SKM-1 treated with dmso at 0.1 percent for 144 hours (cell line): ENCODE results near the gene ASB2.

Experiments used
- DNase-seq: peaks from one replicate; lab custom pipeline; 2025; ENCODE audit not compliant: unreplicated experiment; lab: John Stamatoyannopoulos, UW

The ASB2 gene

GRCh38 chr14:94001501-94002396 lies 25.4 kb upstream of the ASB2 start:
- peak; percentile 14 for DNase-seq

GRCh38 chr14:94001016-94001415 lies 24.6 kb upstream of the ASB2 start:
- no peak for DNase-seq

GRCh38 chr14:94000267-94000666 lies 23.9 kb upstream of the ASB2 start:
- no peak for DNase-seq

GRCh38 chr14:93999573-93999972 lies 23.2 kb upstream of the ASB2 start:
- no peak for DNase-seq

GRCh38 chr14:93998871-93999403 lies 22.6 kb upstream of the ASB2 start:
- DNase-seq = no peak

- DNase-seq = no peak
Observed at GRCh38 chr14:93997916-93998870, 21.8 kb upstream of the ASB2 start.

GRCh38 chr14:93997082-93997481 lies 20.7 kb upstream of the ASB2 start, which contains the start of gene CCDC197:
TSS of gene CCDC197 (plus strand) at chr14:93997301. CDS start at chr14:93998132, 831 bp downstream.
- DNase-seq = no peak

GRCh38 chr14:93996130-93996695 lies 19.8 kb upstream of the ASB2 start:
- DNase-seq = no peak

GRCh38 chr14:93994919-93995682 lies 18.7 kb upstream of the ASB2 start:
- DNase-seq = no peak

GRCh38 chr14:93993382-93993781 lies 17.0 kb upstream of the ASB2 start:
- DNase-seq = no peak

- no peak for DNase-seq
Observed at GRCh38 chr14:93991649-93992048, 15.3 kb upstream of the ASB2 start.

- DNase-seq = no peak
Observed at GRCh38 chr14:93991212-93991611, 14.8 kb upstream of the ASB2 start.

GRCh38 chr14:93989939-93990338 lies 13.6 kb upstream of the ASB2 start:
- no peak for DNase-seq

- DNase-seq = no peak
Observed at GRCh38 chr14:93987815-93988476, 11.6 kb upstream of the ASB2 start.

GRCh38 chr14:93987376-93987775 lies 11.0 kb upstream of the ASB2 start:
- no peak for DNase-seq

GRCh38 chr14:93986955-93987354 lies 10.6 kb upstream of the ASB2 start:
- DNase-seq = no peak

- DNase-seq = no peak
Observed at GRCh38 chr14:93984987-93985410, 8.6 kb upstream of the ASB2 start.

GRCh38 chr14:93984070-93984469 lies 7.7 kb upstream of the ASB2 start:
- DNase-seq = no peak

- no peak for DNase-seq
Observed at GRCh38 chr14:93982230-93983007, 6.0 kb upstream of the ASB2 start.
